Measurements from ENCODE around the gene CIAO2B.

Gene CIAO2B

GRCh38 chr16:66918803-66919568, 15.2 kb downstream of the CIAO2B start, which contains the start of gene CDH16:
Gene CDH16 (minus strand): TSS chr16:66918885. CDS start chr16:66918065, 820 bp downstream.
- no peak for TF ChIP-seq CTCF (IDR thresholded peaks at IDR 0.05; ENCODE audit: control insufficient read depth, extremely low read depth, insufficient read depth)
- no peak within 1 kb of the TSS for H3K4me3 ChIP-seq (ENCODE audit: low read depth, low read length)
- no peak for DNase-seq (ENCODE audit: low read depth)

- TF ChIP-seq CTCF (IDR thresholded peaks at IDR 0.05; ENCODE audit: control insufficient read depth, extremely low read depth, insufficient read depth), result no peak
- no peak for DNase-seq (ENCODE audit: low read depth)
- H3K4me3 ChIP-seq (ENCODE audit: low read depth, low read length), result no peak overlapping the region
These were observed 15.8 kb downstream of the CIAO2B start for GRCh38 chr16:66918355-66918754.

GRCh38 chr16:66917741-66918140, 16.5 kb downstream of the CIAO2B start:
- DNase-seq (ENCODE audit: low read depth), result no peak
- TF ChIP-seq CTCF (IDR thresholded peaks at IDR 0.05; ENCODE audit: control insufficient read depth, extremely low read depth, insufficient read depth), result no peak
- H3K4me3 ChIP-seq (ENCODE audit: low read depth, low read length), result no peak overlapping the region

GRCh38 chr16:66916518-66916917, 17.7 kb downstream of the CIAO2B start:
- TF ChIP-seq CTCF (IDR thresholded peaks at IDR 0.05; ENCODE audit: control insufficient read depth, extremely low read depth, insufficient read depth), result no peak
- H3K4me3 ChIP-seq (ENCODE audit: low read depth, low read length), result no peak overlapping the region
- no peak for DNase-seq (ENCODE audit: low read depth)

- no peak for DNase-seq (ENCODE audit: low read depth)
- H3K4me3 ChIP-seq (ENCODE audit: low read depth, low read length), result no peak overlapping the region
- no peak for TF ChIP-seq CTCF (IDR thresholded peaks at IDR 0.05; ENCODE audit: control insufficient read depth, extremely low read depth, insufficient read depth)
These were observed 19.2 kb downstream of the CIAO2B start for GRCh38 chr16:66915041-66915440.

- H3K4me3 ChIP-seq (ENCODE audit: low read depth, low read length), result no peak overlapping the region
- DNase-seq (ENCODE audit: low read depth), result no peak
- no peak for TF ChIP-seq CTCF (IDR thresholded peaks at IDR 0.05; ENCODE audit: control insufficient read depth, extremely low read depth, insufficient read depth)
These were observed 19.7 kb downstream of the CIAO2B start for GRCh38 chr16:66914541-66914940.

- no peak overlapping the region for H3K4me3 ChIP-seq (ENCODE audit: low read depth, low read length)
- TF ChIP-seq CTCF (IDR thresholded peaks at IDR 0.05; ENCODE audit: control insufficient read depth, extremely low read depth, insufficient read depth), result no peak
- DNase-seq (ENCODE audit: low read depth), result no peak
These were observed 20.5 kb downstream of the CIAO2B start for GRCh38 chr16:66913711-66914110.

All from LNCaP clone FGC (cell line).